ENCODE results near the gene UHRF1. TPM values are rescaled to one million over a fixed set of nuclear protein-coding genes. Genes with fewer than 3 reads are reported as not detected.
"Not testable (repeated sequence)": the region's sequence is repeated elsewhere in the genome, so short reads cannot be mapped to it uniquely, and the experiment has no call there.

UHRF1 gene
- total RNA-seq, 1 experiment from 2014 or later: 109 TPM

GRCh38 chr19:4897146-4897545 is 12.2 kb upstream of the UHRF1 start:
- intact Hi-C loops (cut with micrococcal nuclease): no loop called here
- Histone ChIP-seq H3K4me2 (ENCODE audit: low read length) (no peak overlapping the region), H3K79me2 (ENCODE audit: insufficient read depth, low read length) (no peaks in the 10 kb centered on the region), H4K20me1 (ENCODE audit: insufficient read depth) (no peaks in the 10 kb centered on the region), H3K4me3 (replicated peaks in 1 of 2; ENCODE audit: low read depth in 1 of 2, low read length in 2 of 2) (no peak overlapping the region), H3K36me3 (ENCODE audit: control insufficient read depth in 1 of 2, insufficient read depth in 2 of 2, low read length in 2 of 2) (no peaks in the 10 kb centered on the region), H3K9me2 (ENCODE audit: insufficient read depth) (no peaks in the 10 kb centered on the region), H3K27ac (ENCODE audit: low read depth, low read length) (no peak overlapping the region), H3K9me3 (ENCODE audit: control insufficient read depth in 1 of 2, insufficient read depth in 1 of 2, low read depth in 1 of 2, low read length in 2 of 2) (no peaks in the 10 kb centered on the region), H2AFZ (ENCODE audit: low read depth, low read length, poor library complexity, severe bottlenecking) (no peak overlapping the region), H3K9ac (ENCODE audit: low read length) (no peak overlapping the region), H3K27me3 (ENCODE audit: insufficient read depth, low read length) (no peaks in the 10 kb centered on the region), H3K4me1 (ENCODE audit: control insufficient read depth in 1 of 2, insufficient read depth in 2 of 2, low read length in 2 of 2) (peaks cover 7 to 19% of the 10 kb centered on the region in 2 experiments)
- ATAC-seq (no peak), DNase-seq (ENCODE audit: low read depth, low spot score) (no peak)
- RAD21 ChIA-PET (ENCODE audit: low non-redundant PET in 1 of 2, low total read pairs in 2 of 2, uncharacterized antibody in 2 of 2, unreplicated experiment in 2 of 2): no interaction called here
- CTCF ChIA-PET: interaction anchor here (1.3 to 1.6 kb wide), 2 partner anchors 14 to 87 kb away, joined by 3 to 4 read pairs; no protein-coding TSS in a partner anchor
- POLR2A ChIA-PET: interaction anchor here (1.3 kb wide), 1 partner anchor 28 kb away, joined by 4 read pairs; no protein-coding TSS in a partner anchor
- no TSS peak for BruUV-seq (replicated peaks)
- TF ChIP-seq SIN3A (IDR thresholded peaks at IDR 0.05; ENCODE audit: low read depth) (no peak), ATF3 (IDR thresholded peaks at IDR 0.05) (no peak), ZBTB33 (IDR thresholded peaks at IDR 0.05; ENCODE audit: extremely low read depth, insufficient replicate concordance, low read length) (no peak), ZFX (IDR thresholded peaks at IDR 0.05) (no peak), TCF7L2 (IDR thresholded peaks at IDR 0.05; ENCODE audit: borderline replicate concordance, extremely low read depth, insufficient read depth, insufficient read length) (no peak), MAX (IDR thresholded peaks at IDR 0.05) (no peak), REST (IDR thresholded peaks at IDR 0.05; ENCODE audit: low read depth) (no peak), YY1 (IDR thresholded peaks at IDR 0.05; ENCODE audit: extremely low read depth, insufficient replicate concordance, low read depth, low read length) (no peak), POLR2AphosphoS5 (IDR thresholded peaks at IDR 0.05; ENCODE audit: low read depth, low read length) (no peak), ELF1 (IDR thresholded peaks at IDR 0.05; ENCODE audit: borderline replicate concordance, low read depth) (no peak), FOSL1 (IDR thresholded peaks at IDR 0.05; ENCODE audit: low read depth) (no peak), POLR2A (IDR thresholded peaks at IDR 0.05; ENCODE audit: borderline replicate concordance, extremely low read depth, insufficient read depth, insufficient read length) (no peak), RAD21 (IDR thresholded peaks at IDR 0.05; ENCODE audit: low read depth) (no peak), CBX3 (IDR thresholded peaks at IDR 0.05; ENCODE audit: low read depth) (no peak), ZNF274 (IDR thresholded peaks at IDR 0.05; ENCODE audit: low read depth, low read length) (no peak), JUND (IDR thresholded peaks at IDR 0.05) (no peak), EZH2phosphoT487 (IDR thresholded peaks at IDR 0.05; ENCODE audit: borderline replicate concordance) (no peak), SP1 (IDR thresholded peaks at IDR 0.05; ENCODE audit: low read depth) (no peak)

- POLR2A ChIA-PET; H3K4me2 ChIP-seq (ENCODE audit: low read length); BruUV-seq (replicated peaks); DNase-seq (ENCODE audit: low read depth, low spot score); H3K9ac ChIP-seq (ENCODE audit: low read length); CTCF ChIA-PET; H3K79me2 ChIP-seq (ENCODE audit: insufficient read depth, low read length); H2AFZ ChIP-seq (ENCODE audit: low read depth, low read length, poor library complexity, severe bottlenecking); ATAC-seq; H3K9me2 ChIP-seq (ENCODE audit: insufficient read depth); H3K9me3 ChIP-seq (ENCODE audit: control insufficient read depth in 1 of 2, insufficient read depth in 1 of 2, low read depth in 1 of 2, low read length in 2 of 2); H3K36me3 ChIP-seq (ENCODE audit: control insufficient read depth in 1 of 2, insufficient read depth in 2 of 2, low read length in 2 of 2); H3K4me3 ChIP-seq (replicated peaks in 1 of 2; ENCODE audit: low read depth in 1 of 2, low read length in 2 of 2); RAD21 ChIA-PET (ENCODE audit: low non-redundant PET in 1 of 2, low total read pairs in 2 of 2, uncharacterized antibody in 2 of 2, unreplicated experiment in 2 of 2); intact Hi-C loops (cut with micrococcal nuclease); H3K27ac ChIP-seq (ENCODE audit: low read depth, low read length); H3K27me3 ChIP-seq (ENCODE audit: insufficient read depth, low read length); H4K20me1 ChIP-seq (ENCODE audit: insufficient read depth): not testable (repeated sequence)
- peaks cover 7 to 17% of the 10 kb centered on the region in 2 experiments for H3K4me1 ChIP-seq (ENCODE audit: control insufficient read depth in 1 of 2, insufficient read depth in 2 of 2, low read length in 2 of 2)
Measured at GRCh38 chr19:4900879-4901278, 8.4 kb upstream of the UHRF1 start.
